ENCODE results near the gene HLF. TPM values are rescaled to one million over a fixed set of nuclear protein-coding genes. Genes with fewer than 3 reads are reported as not detected.
A peak's percentile ranks its signal among the peaks of the same experiment; 100 is the strongest.

Gene HLF
- total RNA-seq, 1 experiment from 2014 or later = not detected

GRCh38 chr17:55285340-55286301, 20.9 kb downstream of the HLF start:
- intact Hi-C loops (cut with micrococcal nuclease; ENCODE audit: unreplicated experiment) = no loop called here

GRCh38 chr17:55286681-55287589, 22.2 kb downstream of the HLF start:
- H3K9me3 ChIP-seq (ENCODE audit: insufficient read depth, low read depth) = 0 out of 2 replicates have a peak, but pooled peaks cover 4% of the 10 kb centered on the region
- H3K4me2 ChIP-seq = peak overlapping the region; percentile 48
- H3K27ac ChIP-seq = peak overlapping the region; percentile 22
- BruUV-seq (replicated peaks) = no TSS peak
- no peaks in the 10 kb centered on the region for H3K79me2 ChIP-seq (ENCODE audit: low read depth)
- ChIA-PET POLR2A (ENCODE audit: unreplicated experiment) (no interaction called here), CTCF (no interaction called here)
- no peaks in the 10 kb centered on the region for H3K27me3 ChIP-seq (ENCODE audit: insufficient read depth, low read depth)
- intact Hi-C loops (cut with micrococcal nuclease; ENCODE audit: unreplicated experiment) = no loop called here
- no peak for TF ChIP-seq EZH2 (IDR thresholded peaks at IDR 0.05; ENCODE audit: low read depth)
- TF ChIP-seq CTCF (conservative IDR thresholded peaks at IDR 0.05) = no peak
- DNase-seq = peak in 1 of 2 experiments; percentile 76
- no peak overlapping the region for H2AFZ ChIP-seq
- H4K20me1 ChIP-seq (ENCODE audit: insufficient read depth) = no peaks in the 10 kb centered on the region
- peaks cover 21% of the 10 kb centered on the region for H3K4me1 ChIP-seq (replicated peaks; ENCODE audit: insufficient read depth)
- H3K4me3 ChIP-seq = no peak overlapping the region
- H3K36me3 ChIP-seq (ENCODE audit: low read depth) = no peaks in the 10 kb centered on the region
- no peaks in the 10 kb centered on the region for H3K9me2 ChIP-seq (ENCODE audit: insufficient read depth)
- H3F3A ChIP-seq (ENCODE audit: insufficient read depth, low read depth) = peaks cover 15% of the 10 kb centered on the region; the same call in 1 of the 2 replicates

More at GRCh38 chr17:55285340-55286301, 20.9 kb downstream of the HLF start:
- Histone ChIP-seq H3K27me3 (ENCODE audit: insufficient read depth, low read depth) (no peaks in the 10 kb centered on the region), H3K4me2 (no peak overlapping the region), H2AFZ (no peak overlapping the region), H4K20me1 (ENCODE audit: insufficient read depth) (no peaks in the 10 kb centered on the region), H3K4me1 (replicated peaks; ENCODE audit: insufficient read depth) (peaks cover 21% of the 10 kb centered on the region), H3K9me3 (ENCODE audit: insufficient read depth, low read depth) (0 out of 2 replicates have a peak, but pooled peaks cover 4% of the 10 kb centered on the region), H3F3A (ENCODE audit: insufficient read depth, low read depth) (peaks cover 15% of the 10 kb centered on the region; the same call in 1 of the 2 replicates), H3K4me3 (no peak overlapping the region), H3K27ac (no peak overlapping the region), H3K79me2 (ENCODE audit: low read depth) (no peaks in the 10 kb centered on the region), H3K9me2 (ENCODE audit: insufficient read depth) (no peaks in the 10 kb centered on the region), H3K36me3 (ENCODE audit: low read depth) (no peaks in the 10 kb centered on the region)
- ChIA-PET POLR2A (ENCODE audit: unreplicated experiment) (no interaction called here), CTCF (no interaction called here)
- BruUV-seq (replicated peaks) = no TSS peak
- DNase-seq = no peak
- TF ChIP-seq EZH2 (IDR thresholded peaks at IDR 0.05; ENCODE audit: low read depth) (no peak), CTCF (conservative IDR thresholded peaks at IDR 0.05) (no peak)

- intact Hi-C loops (cut with micrococcal nuclease; ENCODE audit: unreplicated experiment) = no loop called here
- TF ChIP-seq CTCF (conservative IDR thresholded peaks at IDR 0.05) = no peak
- no peak for TF ChIP-seq EZH2 (IDR thresholded peaks at IDR 0.05; ENCODE audit: low read depth)
- H3K27me3 ChIP-seq (ENCODE audit: insufficient read depth, low read depth) = no peaks in the 10 kb centered on the region
- no TSS peak for BruUV-seq (replicated peaks)
- no peaks in the 10 kb centered on the region for H3K79me2 ChIP-seq (ENCODE audit: low read depth)
- no peaks in the 10 kb centered on the region for H3K36me3 ChIP-seq (ENCODE audit: low read depth)
- H3K9me2 ChIP-seq (ENCODE audit: insufficient read depth) = no peaks in the 10 kb centered on the region
- H3K27ac ChIP-seq = no peak overlapping the region
- H2AFZ ChIP-seq = no peak overlapping the region
- H3K4me2 ChIP-seq = no peak overlapping the region
- peaks cover 21% of the 10 kb centered on the region for H3K4me1 ChIP-seq (replicated peaks; ENCODE audit: insufficient read depth)
- ChIA-PET CTCF (no interaction called here), POLR2A (ENCODE audit: unreplicated experiment) (no interaction called here)
- H3F3A ChIP-seq (ENCODE audit: insufficient read depth, low read depth) = peaks cover 15% of the 10 kb centered on the region; the same call in 1 of the 2 replicates
- DNase-seq = no peak
- no peak overlapping the region for H3K4me3 ChIP-seq
- 0 out of 2 replicates have a peak, but pooled peaks cover 4% of the 10 kb centered on the region for H3K9me3 ChIP-seq (ENCODE audit: insufficient read depth, low read depth)
- no peaks in the 10 kb centered on the region for H4K20me1 ChIP-seq (ENCODE audit: insufficient read depth)
Observed at GRCh38 chr17:55288356-55289105, 23.8 kb downstream of the HLF start.

Measured in PC-9 (cell line).